AG09309 (cell line): ENCODE results near the gene KIF6.
"Not testable (repeated sequence)": the region's sequence is repeated elsewhere in the genome, so short reads cannot be mapped to it uniquely, and the experiment has no call there.

Experiments
- DNase-seq: peaks from one replicate; pipeline ENCODE4 v3.0.0-alpha.2; 2010; ENCODE audit warnings: low read depth
- H3K4me3 ChIP-seq: 2 replicates; pipeline ENCODE4 v1.5.1; 2011; ENCODE audit warnings: mild to moderate bottlenecking, low read depth, low read length, moderate library complexity; ENCODE audit not compliant: control insufficient read depth
- TF ChIP-seq, protein P1 (sequence below): IDR thresholded peaks from 2 replicates; pipeline ENCODE4 v1.5.1; 2011; ENCODE audit warnings: mild to moderate bottlenecking, low read depth, low read length, inconsistent platforms; ENCODE audit not compliant: insufficient read depth, control insufficient read depth; ENCODE audit errors: missing control alignments

The KIF6 gene

DNA sequence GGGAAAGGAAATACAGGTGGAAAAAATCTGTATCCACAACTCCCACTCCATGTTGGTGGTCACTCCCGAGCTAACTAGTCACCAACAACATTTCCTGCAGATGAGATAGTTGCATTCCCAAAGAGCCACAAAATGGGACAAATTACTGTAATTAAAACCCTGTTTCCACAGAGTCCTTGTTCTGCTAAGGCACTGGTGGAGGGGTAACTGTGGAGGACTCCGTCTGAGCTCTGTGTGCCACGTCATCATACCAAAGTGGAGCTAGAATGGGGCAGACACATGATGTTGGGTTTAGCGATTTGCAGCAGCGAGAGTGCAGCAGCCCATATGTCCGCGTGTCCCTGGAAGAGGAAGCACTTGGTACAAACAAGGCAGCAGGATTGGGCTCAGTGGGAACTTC is 230.2 kb downstream of the KIF6 start:
- TF ChIP-seq, protein P1, sequence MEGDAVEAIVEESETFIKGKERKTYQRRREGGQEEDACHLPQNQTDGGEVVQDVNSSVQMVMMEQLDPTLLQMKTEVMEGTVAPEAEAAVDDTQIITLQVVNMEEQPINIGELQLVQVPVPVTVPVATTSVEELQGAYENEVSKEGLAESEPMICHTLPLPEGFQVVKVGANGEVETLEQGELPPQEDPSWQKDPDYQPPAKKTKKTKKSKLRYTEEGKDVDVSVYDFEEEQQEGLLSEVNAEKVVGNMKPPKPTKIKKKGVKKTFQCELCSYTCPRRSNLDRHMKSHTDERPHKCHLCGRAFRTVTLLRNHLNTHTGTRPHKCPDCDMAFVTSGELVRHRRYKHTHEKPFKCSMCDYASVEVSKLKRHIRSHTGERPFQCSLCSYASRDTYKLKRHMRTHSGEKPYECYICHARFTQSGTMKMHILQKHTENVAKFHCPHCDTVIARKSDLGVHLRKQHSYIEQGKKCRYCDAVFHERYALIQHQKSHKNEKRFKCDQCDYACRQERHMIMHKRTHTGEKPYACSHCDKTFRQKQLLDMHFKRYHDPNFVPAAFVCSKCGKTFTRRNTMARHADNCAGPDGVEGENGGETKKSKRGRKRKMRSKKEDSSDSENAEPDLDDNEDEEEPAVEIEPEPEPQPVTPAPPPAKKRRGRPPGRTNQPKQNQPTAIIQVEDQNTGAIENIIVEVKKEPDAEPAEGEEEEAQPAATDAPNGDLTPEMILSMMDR = no peak
- no peak for DNase-seq
- no peak overlapping the region for H3K4me3 ChIP-seq

DNA sequence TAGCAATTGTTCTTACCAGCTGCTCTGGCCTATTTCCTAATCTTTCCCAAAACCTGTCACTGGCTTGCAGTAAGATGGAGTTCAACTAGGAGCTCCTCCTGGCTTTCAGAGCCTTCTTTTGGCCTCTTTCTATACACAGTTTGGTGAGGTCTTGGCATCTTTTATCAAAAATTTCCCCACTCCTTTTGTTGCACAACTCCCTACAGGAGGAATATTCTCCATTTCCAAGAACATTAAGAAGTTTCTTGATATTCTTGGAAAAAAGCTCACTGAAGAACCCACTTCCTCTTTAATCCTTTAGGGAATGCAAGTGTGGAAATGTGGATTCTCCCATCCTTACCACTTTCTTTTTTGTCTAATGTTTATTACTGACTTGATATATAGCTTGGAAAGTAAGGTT is 231.4 kb downstream of the KIF6 start:
- H3K4me3 ChIP-seq = no peak overlapping the region
- no peak for DNase-seq
- TF ChIP-seq, protein P1 = no peak

GRCh38 chr6:39493174-39493573 is 232.0 kb downstream of the KIF6 start:
- no peak overlapping the region for H3K4me3 ChIP-seq
- TF ChIP-seq, protein P1 = no peak
- no peak for DNase-seq

- TF ChIP-seq, protein P1 = no peak
- no peak for DNase-seq
- H3K4me3 ChIP-seq = no peak overlapping the region
Observed at GRCh38 chr6:39490108-39490507, 235.1 kb downstream of the KIF6 start.

DNA sequence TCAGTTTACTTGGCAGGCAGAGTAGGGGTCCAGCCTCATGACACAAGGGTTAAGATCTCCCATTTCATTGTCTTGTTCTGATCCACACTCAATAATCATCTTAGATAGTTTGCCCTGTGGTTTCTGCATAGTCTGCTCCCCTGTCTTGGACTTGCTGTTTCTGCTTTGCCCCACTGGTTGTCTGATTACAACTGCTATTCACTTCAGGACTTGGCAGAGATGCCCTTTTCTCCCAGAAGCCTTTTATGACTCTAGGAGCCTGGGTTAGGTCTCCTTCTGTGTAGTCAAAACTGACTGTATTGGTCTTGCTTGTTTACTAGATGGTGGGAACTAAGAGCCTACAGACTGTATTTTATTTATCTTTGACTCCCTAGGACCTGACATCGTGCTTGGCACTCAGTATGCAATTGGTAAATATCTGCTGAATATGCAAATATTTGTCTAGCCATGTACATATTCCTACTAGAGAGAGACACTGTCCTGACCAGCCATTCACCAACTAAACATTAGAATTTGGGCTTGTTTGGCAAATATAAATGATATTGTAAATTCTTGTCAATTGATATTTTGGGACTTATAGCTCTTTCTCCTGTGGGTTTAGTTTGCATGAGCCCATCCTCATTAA is 236.8 kb downstream of the KIF6 start:
- no peak for DNase-seq
- TF ChIP-seq, protein P1 = no peak
- no peak overlapping the region for H3K4me3 ChIP-seq

- TF ChIP-seq, protein P1 = no peak
- DNase-seq = no peak
- no peak overlapping the region for H3K4me3 ChIP-seq
Observed at GRCh38 chr6:39484276-39484675, 240.9 kb downstream of the KIF6 start.

- not testable (repeated sequence) for DNase-seq, H3K4me3 ChIP-seq
Observed at GRCh38 chr6:39479819-39480218, 245.4 kb downstream of the KIF6 start.
